GM23338 (cell line): Measurements from ENCODE around the gene SFT2D1.

Experiments
- EZH2 ChIP-seq: fragments of 200-600 bp; sonication (generic); IDR thresholded peaks from one replicate; pipeline ENCODE4 v1.8.0; 2017; ENCODE audit warnings: antibody characterized with exemption, mild to moderate bottlenecking, low read depth; ENCODE audit not compliant: unreplicated experiment
- JUNB ChIP-seq: IDR thresholded peaks from one replicate; pipeline ENCODE4 v1.6.1; 2016; ENCODE audit warnings: antibody characterized with exemption; ENCODE audit not compliant: unreplicated experiment
- NANOG ChIP-seq: IDR thresholded peaks from 2 replicates; pipeline ENCODE4 v1.6.1; 2016; ENCODE audit warnings: antibody characterized with exemption, borderline replicate concordance
- POLR2AphosphoS5 ChIP-seq: IDR thresholded peaks from 2 replicates; pipeline ENCODE4 v1.6.1; 2016; ENCODE audit warnings: antibody characterized with exemption, low read depth
- TF ChIP-seq, protein P1 (sequence below), 2 experiments: fragments of 200-600 bp in 1 of 2; sonication (generic) in 1 of 2; conservative IDR thresholded peaks; 2 replicates each; pipeline versions ENCODE4 v1.5.1 to v1.6.1; 2016 to 2017; ENCODE audit warnings: antibody characterized with exemption in 2 of 2, low read depth in 2 of 2, mild to moderate bottlenecking in 2 of 2, moderate library complexity in 1 of 2

DNA sequence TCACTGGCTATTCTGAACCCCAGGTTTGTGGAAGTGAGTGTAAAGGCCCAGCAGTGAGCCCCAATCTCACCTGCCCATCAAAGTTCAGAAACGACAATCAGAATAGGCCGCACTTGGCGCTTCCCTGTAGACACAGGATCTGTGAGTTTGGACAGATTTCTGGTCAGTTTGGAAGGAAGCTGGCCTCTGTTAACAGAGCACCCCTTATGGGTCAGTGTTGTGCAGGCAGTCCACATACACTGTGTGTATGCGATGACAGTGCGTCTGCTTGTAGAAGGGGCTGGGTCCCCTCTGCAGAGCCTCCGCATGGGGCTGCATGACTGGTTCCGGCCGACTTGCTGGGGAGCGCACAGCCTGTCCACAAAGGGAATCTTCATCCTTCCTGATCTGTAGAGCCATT, 43.8 kb upstream of the SFT2D1 start:
- TF ChIP-seq JUNB (no peak), EZH2 (no peak), NANOG (no peak), POLR2AphosphoS5 (no peak)
- TF ChIP-seq, protein P1, sequence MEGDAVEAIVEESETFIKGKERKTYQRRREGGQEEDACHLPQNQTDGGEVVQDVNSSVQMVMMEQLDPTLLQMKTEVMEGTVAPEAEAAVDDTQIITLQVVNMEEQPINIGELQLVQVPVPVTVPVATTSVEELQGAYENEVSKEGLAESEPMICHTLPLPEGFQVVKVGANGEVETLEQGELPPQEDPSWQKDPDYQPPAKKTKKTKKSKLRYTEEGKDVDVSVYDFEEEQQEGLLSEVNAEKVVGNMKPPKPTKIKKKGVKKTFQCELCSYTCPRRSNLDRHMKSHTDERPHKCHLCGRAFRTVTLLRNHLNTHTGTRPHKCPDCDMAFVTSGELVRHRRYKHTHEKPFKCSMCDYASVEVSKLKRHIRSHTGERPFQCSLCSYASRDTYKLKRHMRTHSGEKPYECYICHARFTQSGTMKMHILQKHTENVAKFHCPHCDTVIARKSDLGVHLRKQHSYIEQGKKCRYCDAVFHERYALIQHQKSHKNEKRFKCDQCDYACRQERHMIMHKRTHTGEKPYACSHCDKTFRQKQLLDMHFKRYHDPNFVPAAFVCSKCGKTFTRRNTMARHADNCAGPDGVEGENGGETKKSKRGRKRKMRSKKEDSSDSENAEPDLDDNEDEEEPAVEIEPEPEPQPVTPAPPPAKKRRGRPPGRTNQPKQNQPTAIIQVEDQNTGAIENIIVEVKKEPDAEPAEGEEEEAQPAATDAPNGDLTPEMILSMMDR (conservative IDR thresholded peaks at IDR 0.05; ENCODE audit: low read depth in 2 of 2): no peak
